GM19351 (cell line): Measurements from ENCODE around the gene HTRA3.

ENCODE experiments used
- ATAC-seq: cut with Tn5 transposase; IDR thresholded peaks from one replicate; pipeline ENCODE4 v1.9.1; 2021; ENCODE audit warnings: mild to moderate bottlenecking, moderate library complexity; ENCODE audit not compliant: unreplicated experiment

The HTRA3 gene

GRCh38 chr4:8322794-8323704 lies 53.5 kb downstream of the HTRA3 start:
- ATAC-seq, result no peak

GRCh38 chr4:8323947-8324555 lies 54.5 kb downstream of the HTRA3 start:
- ATAC-seq, result no peak

GRCh38 chr4:8324640-8325239 lies 55.2 kb downstream of the HTRA3 start:
- ATAC-seq, result no peak

GRCh38 chr4:8325291-8325973 lies 55.9 kb downstream of the HTRA3 start:
- no peak for ATAC-seq

GRCh38 chr4:8326206-8326605 lies 56.7 kb downstream of the HTRA3 start:
- no peak for ATAC-seq

GRCh38 chr4:8328456-8328855 lies 58.9 kb downstream of the HTRA3 start:
- ATAC-seq, result no peak

- no peak for ATAC-seq
Measured at GRCh38 chr4:8328866-8329559, 59.5 kb downstream of the HTRA3 start.

- no peak for ATAC-seq
Measured at GRCh38 chr4:8329560-8329858, 60.0 kb downstream of the HTRA3 start.

- ATAC-seq, result no peak
Measured at GRCh38 chr4:8329859-8330761, 60.6 kb downstream of the HTRA3 start.

GRCh38 chr4:8330821-8331574 lies 61.4 kb downstream of the HTRA3 start:
- no peak for ATAC-seq

GRCh38 chr4:8331575-8331955 lies 62.0 kb downstream of the HTRA3 start:
- ATAC-seq, result no peak

- ATAC-seq, result no peak
Measured at GRCh38 chr4:8332038-8332857, 62.7 kb downstream of the HTRA3 start.

- no peak for ATAC-seq
Measured at GRCh38 chr4:8332891-8333331, 63.4 kb downstream of the HTRA3 start.

GRCh38 chr4:8333726-8334460 lies 64.3 kb downstream of the HTRA3 start:
- no peak for ATAC-seq

- ATAC-seq, result no peak
Measured at GRCh38 chr4:8334786-8335460, 65.4 kb downstream of the HTRA3 start.

- ATAC-seq, result no peak
Measured at GRCh38 chr4:8335848-8336247, 66.3 kb downstream of the HTRA3 start.

- ATAC-seq, result no peak
Measured at GRCh38 chr4:8336412-8337075, 67.0 kb downstream of the HTRA3 start.
